NCI-H748 (cell line): ENCODE results near the gene PSME2.

Experiments used
- DNase-seq: peaks from one replicate; lab custom pipeline; 2025; ENCODE audit not compliant: unreplicated experiment; lab: John Stamatoyannopoulos, UW

PSME2 gene, protein sequence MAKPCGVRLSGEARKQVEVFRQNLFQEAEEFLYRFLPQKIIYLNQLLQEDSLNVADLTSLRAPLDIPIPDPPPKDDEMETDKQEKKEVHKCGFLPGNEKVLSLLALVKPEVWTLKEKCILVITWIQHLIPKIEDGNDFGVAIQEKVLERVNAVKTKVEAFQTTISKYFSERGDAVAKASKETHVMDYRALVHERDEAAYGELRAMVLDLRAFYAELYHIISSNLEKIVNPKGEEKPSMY

DNA sequence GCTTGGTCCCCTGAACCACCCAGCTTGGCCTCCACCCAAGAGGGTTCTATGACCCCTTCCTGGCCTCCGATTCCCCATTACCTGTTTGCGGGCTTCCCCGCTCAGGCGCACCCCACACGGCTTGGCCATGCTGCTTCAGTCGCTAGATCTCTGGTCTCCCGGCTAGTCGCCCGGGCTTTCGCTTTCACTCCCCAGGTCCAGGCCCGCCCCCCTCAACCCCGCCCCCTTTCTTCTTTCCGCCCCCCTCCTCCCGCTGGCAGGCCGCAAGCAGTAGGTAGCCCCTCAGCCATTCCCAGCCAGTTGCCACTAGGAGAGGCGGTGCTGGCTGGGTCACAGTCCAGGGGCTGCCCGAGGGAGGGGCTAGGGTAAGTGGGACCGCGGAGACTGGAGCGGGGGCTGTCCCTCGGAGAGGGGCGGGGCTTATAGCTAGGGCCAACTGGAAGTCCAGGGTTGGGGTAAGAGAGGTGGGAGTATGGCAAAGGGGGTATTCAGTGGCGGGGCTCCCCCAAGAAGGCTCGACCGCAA lies at the start of gene PSME2:
Gene PSME2 (minus strand): TSS at position 158 of the 525 bp plus-strand sequence. CDS start 29 bp downstream, at position 129.
- DNase-seq: peak; percentile 98

DNA sequence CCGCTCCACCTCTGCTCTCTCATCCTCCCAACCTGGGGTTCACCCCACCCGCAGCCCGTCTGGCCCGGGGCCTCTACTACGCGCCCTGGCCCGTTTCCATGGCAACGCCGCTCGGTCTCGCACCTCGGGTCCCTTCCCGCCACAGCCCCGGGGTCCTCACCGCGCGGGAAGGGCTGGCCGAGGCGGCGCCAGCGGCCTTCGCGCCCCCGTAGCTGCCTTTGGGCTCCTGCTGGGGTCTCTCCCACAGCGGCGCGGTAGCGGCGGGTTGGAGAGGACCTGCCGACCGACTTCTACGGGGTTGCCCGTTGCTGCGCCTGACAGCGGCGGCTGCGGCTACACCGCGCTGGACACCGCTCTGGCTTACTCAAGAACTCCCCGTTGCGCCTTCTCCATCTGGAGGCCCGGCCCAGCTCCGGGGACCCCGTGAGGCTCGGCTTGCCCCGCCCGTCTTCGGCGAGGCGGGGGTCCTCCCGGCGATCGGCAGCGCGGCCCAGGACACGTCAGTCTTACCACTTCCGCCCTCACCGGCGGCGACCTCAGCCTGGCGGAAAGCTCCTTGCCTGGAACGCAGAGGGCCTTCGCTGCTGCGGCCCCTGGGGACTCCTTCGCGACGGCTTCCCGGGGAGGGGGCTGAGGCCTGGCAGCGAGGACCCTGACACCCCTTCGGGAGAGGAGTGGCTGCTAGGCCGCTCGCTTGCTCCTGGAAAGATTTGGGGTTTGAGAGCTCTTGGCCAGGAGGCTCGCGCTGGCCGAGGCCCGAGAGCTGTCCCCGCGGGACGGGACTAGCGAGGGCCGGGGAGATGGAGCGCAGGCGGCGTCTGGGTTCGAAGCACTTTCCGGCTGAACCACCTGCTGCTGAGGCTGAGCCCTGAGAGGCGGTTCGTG lies 49.0 kb upstream of the PSME2 start, which contains the start of gene TM9SF1:
Gene TM9SF1 (minus strand): TSS at position 256 of the 885 bp plus-strand sequence. CDS start 422 bp downstream, outside the sequence.
- peak; percentile 85 for DNase-seq

DNA sequence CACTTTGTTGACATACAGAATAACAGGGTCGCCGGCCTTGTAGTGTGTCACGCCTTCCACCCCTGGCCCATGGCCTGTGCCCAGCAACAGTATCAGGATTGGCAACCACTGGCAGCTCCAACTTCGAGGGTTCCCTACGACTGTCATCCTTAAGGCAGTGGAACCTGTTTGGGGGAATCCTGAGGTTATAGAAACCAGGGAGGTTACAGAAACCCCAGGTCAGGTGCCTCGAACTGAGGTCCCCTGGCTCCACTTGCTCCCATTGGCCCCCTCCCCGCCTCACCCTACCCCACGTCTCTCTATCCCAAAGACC lies 48.4 kb upstream of the PSME2 start:
- DNase-seq: no peak

DNA sequence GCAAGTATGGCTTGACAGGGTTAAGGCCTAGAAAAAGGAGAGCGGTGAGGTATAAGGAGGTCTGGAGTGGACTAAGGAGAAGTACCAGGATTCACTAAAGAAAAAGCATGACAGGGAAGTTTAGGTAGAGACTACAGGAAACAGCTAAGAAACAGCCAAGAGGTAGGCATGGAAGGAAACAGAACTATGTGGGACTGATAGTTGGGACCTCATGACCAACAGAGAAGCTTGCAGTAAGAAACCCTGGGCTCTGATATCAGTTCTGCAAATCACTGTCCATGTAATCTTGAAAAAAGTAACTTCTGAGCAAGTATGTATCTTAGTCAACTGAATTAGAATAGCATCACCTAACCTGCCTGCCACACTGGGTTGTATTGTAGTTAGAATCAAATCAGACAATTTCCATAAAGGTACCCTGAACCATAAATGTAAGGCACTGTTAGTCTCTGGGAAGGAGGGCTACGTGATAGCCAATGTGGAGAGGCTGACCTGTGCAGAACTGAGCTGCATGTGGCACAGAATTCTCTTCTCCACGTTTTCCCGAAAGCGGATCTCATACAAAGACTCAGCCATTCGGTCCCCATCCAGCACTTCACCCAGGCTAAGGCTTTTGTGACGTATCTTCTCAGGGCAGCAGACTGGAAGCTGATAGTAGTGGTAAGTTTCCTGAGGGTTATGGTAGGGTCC lies 47.9 kb upstream of the PSME2 start:
- DNase-seq: no peak

DNA sequence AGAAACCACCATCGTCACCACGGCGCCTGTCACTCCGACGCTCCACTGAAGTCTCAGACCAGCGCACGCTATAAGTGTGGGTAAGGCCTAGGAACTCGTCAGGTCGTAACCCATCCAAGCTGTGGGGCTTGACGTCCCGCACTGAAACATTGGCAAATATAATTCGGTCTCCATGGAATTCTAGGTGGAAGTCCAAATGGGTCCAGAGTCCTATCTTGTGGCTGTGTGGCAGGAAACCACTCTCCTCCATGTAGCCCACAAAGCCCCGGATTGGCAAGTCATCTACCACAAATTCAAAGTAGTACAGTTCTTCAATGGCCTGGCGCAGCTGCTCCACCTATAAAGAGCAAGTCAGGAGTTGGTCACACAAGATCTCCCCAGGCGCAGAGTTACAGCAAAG lies 46.5 kb upstream of the PSME2 start:
- no peak for DNase-seq

DNA sequence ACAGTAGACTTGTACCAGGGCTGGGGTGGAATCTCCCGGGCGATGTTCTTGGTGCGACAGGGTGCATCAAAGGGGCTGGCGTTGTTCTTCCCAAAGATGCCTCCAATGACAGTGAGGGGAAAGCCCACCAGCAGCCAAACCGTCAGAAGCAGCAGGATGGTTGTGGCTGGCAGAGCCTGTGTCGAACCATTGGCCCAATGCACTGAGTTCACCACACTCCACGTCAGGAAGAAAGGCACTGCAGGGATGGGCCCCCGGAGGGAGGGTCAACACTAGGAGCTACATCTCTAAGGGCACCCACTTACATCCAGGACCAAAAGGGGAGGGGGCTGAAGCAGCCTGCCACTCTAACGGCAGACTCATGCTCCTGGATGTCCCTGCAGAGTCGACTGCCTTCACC lies 44.0 kb upstream of the PSME2 start:
- no peak for DNase-seq

DNA sequence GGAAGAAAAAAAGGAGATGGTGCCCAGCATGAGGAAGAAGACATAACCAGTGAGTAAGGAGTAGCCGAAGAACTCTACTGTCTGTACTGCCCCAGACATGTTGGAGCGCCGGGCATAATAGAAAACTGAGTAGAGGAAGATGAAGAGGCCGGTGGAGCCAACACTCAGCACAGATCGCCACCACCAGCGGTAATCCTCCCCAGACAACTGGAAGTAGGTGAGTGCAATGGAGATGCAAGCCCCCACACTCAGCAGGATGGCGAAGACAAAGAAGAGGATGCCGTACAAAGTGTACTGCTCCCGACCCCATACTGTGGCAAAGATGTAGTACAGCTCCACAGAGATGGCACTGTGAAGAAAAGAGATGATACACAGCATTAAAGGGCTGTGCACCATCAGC lies 43.0 kb upstream of the PSME2 start:
- no peak for DNase-seq

DNA sequence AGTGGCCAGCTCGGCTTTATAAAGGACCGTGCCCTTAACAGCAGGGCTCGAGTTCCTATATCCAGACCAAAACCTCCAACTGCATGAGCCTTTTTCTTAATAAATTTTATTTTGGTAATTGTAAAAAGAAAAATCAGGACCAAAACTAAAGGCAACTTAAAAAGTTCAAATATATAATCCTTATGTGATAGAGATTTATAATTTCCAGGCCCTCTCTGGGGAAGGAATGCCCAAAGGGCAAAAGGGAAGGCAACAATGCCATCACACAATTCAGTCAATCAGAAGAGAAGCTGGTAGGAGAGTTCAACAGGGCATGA lies 42.6 kb upstream of the PSME2 start:
- no peak for DNase-seq

DNA sequence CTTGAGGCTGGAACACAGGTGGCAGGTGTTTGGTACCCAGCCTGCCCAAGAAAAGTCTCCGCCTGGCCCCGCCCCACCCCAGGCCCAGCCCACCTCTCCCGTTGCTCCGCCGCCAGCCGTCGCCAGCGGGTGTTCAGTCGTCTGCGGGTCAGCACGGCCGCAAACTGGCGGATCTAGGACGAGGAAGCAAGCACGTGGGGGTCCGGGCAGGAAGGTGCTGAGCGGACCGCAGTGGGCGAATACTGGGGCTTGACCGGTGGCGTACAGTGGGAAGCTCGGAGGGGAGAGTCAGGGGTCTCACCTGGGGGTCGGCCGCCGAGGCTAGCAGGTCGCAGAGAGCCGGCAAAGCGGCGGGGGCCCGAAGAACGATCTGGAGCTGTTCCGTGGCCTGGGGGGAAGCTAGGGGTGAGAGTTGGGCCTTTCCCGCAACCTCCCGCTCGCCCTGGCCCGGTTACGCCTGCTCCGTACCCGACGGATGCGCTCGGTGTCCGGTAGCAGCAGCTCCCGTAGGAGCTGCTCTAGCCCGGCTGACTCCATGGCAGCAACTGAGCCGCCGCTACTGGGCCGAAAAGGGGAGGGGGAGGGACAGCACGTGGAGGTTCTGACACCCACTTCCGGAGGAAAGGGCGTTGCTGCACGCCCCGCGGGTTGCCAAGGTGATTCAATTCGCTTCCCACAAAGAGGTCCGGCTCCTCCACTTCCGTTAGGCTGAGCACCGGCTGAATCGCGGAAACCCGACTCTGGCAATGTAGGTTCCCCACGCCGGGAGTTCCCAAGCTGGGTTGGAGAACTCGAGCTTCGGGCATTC lies 42.0 kb upstream of the PSME2 start, which contains the start of gene IPO4:
Gene IPO4 (minus strand): TSS at position 566 of the 808 bp plus-strand sequence. CDS start 29 bp downstream, at position 537.
- peak; percentile 99 for DNase-seq

DNA sequence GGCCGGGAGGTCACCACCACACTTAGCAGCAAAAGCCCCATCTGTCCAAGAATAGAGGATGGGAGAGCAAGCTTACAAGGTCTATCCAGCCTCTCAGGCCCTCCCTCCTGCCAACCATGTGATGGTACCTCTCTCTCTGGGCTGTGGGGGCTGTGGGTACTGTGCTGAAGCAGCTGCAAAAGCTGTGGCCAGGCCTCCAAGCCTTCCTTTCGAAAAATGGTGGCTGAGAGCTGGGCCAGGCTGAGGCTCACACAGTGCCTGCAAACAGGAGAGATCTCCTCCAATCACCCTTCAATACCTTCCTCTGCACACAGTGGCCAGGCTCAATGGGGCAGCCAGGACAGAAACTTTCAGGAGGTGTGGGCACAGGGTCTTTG lies 41.1 kb upstream of the PSME2 start:
- DNase-seq: no peak

DNA sequence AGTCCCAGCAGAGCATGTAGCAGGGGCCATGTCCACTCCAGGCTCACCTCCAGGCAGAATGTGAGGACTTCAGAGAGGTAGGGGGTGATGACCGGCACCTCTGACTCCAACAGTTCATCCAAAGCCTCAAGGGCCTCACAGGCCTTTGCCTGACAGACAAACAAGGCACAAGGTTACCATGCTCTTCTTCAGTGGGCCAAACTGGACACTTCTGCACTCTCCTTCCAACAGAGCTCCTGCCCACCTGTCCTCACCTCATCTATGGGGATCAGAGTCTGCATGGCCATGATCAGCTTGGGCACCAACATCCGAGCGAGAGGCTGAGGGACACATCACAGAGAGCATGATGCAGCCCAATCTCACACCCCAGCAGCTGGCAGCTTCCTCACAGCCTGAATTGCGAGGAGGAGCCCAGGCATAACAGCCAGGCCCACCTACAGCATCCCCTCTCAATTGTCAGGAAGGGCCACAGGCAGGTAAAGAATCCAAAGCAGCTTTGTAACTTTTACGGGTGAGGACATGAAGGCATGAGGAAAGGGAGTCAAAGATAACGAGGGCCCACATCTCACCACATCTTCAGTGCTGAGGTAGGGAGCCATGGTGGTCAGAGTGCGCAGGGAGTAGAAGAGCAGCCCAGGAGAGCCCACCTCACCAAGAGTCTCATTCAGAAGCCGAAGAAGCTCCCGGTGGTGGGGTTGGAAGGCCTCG lies 40.6 kb upstream of the PSME2 start:
- no peak for DNase-seq

DNA sequence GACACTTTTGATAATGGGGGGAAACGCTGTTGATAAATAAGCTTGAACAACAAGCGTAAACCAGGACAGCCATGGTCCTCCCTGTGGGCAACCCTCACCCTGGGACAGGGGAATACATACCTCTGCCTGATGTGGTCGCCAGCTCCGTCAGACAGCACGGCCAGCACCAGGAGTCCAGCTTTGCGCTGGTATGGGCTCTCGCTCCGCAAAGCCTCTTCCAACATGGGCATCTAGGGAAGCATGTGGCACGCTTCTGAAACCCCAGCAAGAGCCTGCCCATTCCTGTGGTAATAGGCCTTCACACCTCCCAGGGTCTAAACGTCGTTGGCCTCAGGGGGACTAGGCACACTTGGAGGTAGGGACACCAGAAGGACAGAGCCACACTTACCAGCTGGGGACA lies 39.3 kb upstream of the PSME2 start:
- no peak for DNase-seq

DNA sequence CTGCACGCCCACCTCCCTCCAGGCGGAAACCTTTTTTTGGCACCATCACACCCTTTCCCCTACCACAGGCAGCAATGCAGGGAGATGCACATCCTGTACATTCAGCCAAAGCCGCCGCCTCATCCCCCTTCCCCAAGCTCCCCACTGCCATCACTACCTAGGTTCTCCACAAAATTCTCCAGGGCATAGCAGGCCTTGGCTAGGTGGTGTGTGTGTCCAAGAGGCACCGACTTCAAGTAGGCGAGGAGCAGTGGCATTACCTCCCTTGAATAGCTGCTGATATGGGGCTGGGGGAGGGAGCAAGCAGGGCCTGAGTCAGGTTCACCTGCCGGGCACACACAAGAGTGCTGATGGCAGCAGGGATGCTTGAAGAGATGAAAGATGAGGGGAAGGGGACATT lies 38.6 kb upstream of the PSME2 start:
- DNase-seq: no peak

DNA sequence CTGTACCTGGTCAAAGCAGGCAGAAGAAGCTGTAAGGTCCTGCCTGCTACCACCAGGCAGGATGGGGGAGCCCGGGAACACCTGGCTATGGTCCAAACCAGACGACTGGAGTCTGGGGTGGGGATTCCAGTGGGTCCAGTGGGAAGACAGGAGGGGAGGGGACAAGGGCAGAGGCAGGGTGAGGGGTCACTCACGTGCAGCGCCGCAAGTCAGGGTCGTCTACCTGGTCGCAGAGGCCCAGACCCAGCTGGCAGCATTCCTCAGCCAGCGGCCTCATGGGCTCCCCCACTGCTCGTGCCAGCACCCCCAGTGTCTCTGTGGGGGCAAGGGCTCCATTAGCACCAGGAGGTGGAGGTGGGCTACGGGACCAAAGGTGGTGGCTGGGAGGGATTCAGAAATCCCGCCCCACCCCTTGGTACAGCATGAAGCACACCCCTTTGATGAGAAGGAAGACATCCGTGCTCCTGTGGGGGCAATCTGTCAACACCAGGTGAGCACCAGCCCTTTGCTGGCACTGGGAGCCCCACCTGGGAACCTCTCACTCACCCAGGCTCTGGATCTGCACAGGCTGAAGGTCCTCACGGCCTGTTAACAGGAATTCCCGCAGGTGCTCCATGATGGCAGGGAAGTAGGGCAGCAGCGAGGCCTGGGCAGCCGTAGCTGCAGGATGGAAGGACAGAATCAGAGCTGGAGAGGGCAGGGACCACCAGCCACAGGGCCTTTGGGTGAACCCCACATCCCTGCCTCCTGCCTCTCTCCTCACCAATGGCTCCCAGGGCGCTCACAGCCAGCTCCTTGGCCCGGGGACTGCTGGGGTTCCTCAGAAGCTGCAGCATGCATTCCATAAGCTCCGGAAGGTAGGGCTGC lies 37.9 kb upstream of the PSME2 start:
- DNase-seq: no peak

DNA sequence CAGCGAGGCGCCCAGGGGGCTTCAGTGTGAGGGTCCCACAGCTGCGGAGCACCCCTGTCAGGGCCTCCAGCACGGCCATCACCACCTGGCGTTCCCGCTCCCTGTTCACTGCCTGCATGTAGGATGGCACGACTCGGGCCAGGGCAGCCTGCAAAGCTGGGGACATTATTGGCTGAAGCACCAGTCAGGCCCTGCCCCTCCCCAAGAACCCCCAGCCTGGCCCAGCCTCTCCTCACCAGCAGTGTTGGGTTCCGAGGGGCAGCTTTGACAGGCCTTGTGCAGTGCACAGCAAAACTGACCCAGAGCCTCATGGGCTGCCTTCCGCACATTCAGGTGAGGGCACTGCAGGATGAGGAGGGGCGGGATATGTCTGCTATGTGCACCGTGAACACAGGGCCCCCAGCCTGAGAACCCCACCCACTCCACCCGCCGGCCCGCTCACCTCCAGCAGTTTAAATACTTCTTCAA lies 36.6 kb upstream of the PSME2 start:
- no peak for DNase-seq

DNA sequence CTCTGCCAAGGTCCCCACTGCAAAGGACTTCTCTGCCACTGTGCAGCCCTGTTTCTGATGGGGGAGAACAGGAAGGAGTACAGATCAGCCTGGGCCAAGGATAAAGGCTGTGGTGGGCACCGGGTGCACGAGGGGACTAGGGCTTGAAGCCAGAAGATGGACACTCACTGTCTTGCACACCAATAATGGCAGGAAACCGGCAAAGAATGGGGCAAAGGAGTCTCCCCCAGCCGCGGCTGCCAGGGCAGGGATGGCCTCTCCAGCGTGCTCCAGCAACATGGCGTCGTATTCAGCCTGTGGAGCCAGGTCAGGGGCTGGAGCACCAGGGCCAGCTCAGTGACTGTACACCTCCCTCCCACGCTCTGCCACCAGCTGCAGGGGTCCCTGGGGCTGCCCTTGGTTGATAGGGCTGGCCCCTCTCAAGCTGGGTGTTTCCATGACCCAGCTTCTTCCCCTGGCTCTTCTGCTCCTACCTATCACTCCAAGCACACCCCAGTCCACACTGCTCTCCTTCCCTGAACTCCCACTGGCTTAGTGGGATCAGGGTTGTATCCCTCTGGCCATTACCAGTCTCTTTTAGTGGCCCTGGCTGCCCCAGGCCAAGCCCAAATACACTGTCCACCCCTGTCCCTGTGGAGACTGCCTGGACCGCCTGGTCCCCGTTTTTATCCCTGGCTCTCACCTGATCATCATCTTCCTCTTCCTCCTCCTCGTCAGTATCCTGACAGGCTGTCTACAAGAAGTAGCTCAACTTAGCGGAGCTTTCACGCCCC lies 35.9 kb upstream of the PSME2 start:
- DNase-seq: no peak

DNA sequence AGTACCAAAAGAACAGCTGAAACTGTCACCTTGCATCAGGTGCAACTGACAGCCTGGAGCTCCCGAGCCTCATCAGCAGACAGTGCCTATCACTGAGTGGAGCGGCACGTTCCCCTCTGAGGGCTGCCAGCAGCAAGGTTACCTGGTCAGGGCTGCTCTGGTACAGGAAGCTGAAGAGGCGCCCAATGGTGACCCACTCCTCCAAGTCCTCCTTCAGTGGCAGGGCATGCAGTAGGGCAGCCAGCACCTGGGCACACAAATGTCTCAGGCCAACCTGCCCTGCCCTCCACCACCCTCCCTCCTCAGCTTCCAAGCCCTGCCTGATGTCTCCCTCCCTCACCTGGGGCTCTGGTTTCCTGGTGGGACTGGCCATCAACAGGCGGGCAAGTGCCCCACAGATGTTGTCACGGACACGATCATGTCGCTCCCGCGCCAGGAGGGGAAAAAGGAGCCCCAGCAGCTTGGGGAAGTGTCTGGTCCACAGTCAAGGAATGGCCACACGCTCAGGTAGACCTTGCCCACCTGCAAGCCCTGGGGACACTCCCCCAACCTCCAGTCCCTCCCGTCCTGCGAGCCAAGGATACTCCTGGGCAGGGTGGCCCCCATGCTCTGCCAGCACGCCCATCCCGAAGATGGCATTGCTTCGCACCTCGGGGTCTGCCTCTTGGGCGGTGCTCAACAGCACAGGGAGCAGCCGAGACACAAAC lies 35.1 kb upstream of the PSME2 start:
- DNase-seq: no peak
